ENCODE data around the gene RAPGEF2. TPM values are rescaled to one million over a fixed set of nuclear protein-coding genes. Genes with fewer than 3 reads are reported as not detected.

Gene RAPGEF2
- total and polyA plus RNA-seq, 2 experiments from 2014 or later, result 10.2 to 63.1 TPM

GRCh38 chr4:159370286-159370685 is 267.4 kb downstream of the RAPGEF2 start (continued):
- TF ChIP-seq, protein P1, sequence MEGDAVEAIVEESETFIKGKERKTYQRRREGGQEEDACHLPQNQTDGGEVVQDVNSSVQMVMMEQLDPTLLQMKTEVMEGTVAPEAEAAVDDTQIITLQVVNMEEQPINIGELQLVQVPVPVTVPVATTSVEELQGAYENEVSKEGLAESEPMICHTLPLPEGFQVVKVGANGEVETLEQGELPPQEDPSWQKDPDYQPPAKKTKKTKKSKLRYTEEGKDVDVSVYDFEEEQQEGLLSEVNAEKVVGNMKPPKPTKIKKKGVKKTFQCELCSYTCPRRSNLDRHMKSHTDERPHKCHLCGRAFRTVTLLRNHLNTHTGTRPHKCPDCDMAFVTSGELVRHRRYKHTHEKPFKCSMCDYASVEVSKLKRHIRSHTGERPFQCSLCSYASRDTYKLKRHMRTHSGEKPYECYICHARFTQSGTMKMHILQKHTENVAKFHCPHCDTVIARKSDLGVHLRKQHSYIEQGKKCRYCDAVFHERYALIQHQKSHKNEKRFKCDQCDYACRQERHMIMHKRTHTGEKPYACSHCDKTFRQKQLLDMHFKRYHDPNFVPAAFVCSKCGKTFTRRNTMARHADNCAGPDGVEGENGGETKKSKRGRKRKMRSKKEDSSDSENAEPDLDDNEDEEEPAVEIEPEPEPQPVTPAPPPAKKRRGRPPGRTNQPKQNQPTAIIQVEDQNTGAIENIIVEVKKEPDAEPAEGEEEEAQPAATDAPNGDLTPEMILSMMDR (conservative IDR thresholded peaks at IDR 0.05; ENCODE audit: low read depth in 2 of 2), result no peak
- TF ChIP-seq POLR2AphosphoS5 (IDR thresholded peaks at IDR 0.05; ENCODE audit: low read depth), result no peak
- no peak for TF ChIP-seq JUNB (IDR thresholded peaks at IDR 0.05; ENCODE audit: unreplicated experiment)
- TF ChIP-seq REST (IDR thresholded peaks at IDR 0.05; ENCODE audit: unreplicated experiment), result no peak
- TF ChIP-seq EZH2phosphoT487 (IDR thresholded peaks at IDR 0.05; ENCODE audit: unreplicated experiment), result no peak
- no peak for TF ChIP-seq NANOG (IDR thresholded peaks at IDR 0.05; ENCODE audit: borderline replicate concordance)

- no peaks in the 10 kb centered on the region for H3F3A ChIP-seq (replicated peaks; ENCODE audit: low read depth)
- H3K4me2 ChIP-seq, result no peak overlapping the region
- H3K4me1 Mint-ChIP-seq, result no peaks in the 10 kb centered on the region
- H3K27ac Mint-ChIP-seq, result no peak overlapping the region
- peaks cover 3% of the 10 kb centered on the region; the same call in 1 of the 3 replicates for H3K36me3 Mint-ChIP-seq (ENCODE audit: low read depth)
- H3K27me3 ChIP-seq (ENCODE audit: insufficient read depth), result peaks cover 5% of the 10 kb centered on the region
- H3K27ac ChIP-seq (ENCODE audit: low read depth), result no peak overlapping the region
- no peaks in the 10 kb centered on the region for H3K4me1 ChIP-seq (ENCODE audit: insufficient read depth)
- H2AFZ ChIP-seq, result no peak overlapping the region
- TF ChIP-seq ZNF114 (CRISPR knock-in tag; IDR thresholded peaks at IDR 0.05), result no peak
- TF ChIP-seq, protein P2, sequence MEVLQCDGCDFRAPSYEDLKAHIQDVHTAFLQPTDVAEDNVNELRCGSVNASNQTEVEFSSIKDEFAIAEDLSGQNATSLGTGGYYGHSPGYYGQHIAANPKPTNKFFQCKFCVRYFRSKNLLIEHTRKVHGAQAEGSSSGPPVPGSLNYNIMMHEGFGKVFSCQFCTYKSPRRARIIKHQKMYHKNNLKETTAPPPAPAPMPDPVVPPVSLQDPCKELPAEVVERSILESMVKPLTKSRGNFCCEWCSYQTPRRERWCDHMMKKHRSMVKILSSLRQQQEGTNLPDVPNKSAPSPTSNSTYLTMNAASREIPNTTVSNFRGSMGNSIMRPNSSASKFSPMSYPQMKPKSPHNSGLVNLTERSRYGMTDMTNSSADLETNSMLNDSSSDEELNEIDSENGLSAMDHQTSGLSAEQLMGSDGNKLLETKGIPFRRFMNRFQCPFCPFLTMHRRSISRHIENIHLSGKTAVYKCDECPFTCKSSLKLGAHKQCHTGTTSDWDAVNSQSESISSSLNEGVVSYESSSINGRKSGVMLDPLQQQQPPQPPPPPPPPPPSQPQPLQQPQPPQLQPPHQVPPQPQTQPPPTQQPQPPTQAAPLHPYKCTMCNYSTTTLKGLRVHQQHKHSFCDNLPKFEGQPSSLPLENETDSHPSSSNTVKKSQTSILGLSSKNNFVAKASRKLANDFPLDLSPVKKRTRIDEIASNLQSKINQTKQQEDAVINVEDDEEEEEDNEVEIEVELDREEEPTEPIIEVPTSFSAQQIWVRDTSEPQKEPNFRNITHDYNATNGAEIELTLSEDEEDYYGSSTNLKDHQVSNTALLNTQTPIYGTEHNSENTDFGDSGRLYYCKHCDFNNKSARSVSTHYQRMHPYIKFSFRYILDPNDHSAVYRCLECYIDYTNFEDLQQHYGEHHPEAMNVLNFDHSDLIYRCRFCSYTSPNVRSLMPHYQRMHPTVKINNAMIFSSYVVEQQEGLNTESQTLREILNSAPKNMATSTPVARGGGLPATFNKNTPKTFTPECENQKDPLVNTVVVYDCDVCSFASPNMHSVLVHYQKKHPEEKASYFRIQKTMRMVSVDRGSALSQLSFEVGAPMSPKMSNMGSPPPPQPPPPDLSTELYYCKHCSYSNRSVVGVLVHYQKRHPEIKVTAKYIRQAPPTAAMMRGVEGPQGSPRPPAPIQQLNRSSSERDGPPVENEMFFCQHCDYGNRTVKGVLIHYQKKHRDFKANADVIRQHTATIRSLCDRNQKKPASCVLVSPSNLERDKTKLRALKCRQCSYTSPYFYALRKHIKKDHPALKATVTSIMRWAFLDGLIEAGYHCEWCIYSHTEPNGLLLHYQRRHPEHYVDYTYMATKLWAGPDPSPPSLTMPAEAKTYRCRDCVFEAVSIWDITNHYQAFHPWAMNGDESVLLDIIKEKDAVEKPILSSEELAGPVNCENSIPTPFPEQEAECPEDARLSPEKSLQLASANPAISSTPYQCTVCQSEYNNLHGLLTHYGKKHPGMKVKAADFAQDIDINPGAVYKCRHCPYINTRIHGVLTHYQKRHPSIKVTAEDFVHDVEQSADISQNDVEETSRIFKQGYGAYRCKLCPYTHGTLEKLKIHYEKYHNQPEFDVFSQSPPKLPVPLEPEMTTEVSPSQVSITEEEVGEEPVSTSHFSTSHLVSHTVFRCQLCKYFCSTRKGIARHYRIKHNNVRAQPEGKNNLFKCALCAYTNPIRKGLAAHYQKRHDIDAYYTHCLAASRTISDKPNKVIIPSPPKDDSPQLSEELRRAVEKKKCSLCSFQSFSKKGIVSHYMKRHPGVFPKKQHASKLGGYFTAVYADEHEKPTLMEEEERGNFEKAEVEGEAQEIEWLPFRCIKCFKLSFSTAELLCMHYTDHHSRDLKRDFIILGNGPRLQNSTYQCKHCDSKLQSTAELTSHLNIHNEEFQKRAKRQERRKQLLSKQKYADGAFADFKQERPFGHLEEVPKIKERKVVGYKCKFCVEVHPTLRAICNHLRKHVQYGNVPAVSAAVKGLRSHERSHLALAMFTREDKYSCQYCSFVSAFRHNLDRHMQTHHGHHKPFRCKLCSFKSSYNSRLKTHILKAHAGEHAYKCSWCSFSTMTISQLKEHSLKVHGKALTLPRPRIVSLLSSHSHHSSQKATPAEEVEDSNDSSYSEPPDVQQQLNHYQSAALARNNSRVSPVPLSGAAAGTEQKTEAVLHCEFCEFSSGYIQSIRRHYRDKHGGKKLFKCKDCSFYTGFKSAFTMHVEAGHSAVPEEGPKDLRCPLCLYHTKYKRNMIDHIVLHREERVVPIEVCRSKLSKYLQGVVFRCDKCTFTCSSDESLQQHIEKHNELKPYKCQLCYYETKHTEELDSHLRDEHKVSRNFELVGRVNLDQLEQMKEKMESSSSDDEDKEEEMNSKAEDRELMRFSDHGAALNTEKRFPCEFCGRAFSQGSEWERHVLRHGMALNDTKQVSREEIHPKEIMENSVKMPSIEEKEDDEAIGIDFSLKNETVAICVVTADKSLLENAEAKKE (CRISPR knock-in tag; IDR thresholded peaks at IDR 0.05), result no peak
- no peak for TF ChIP-seq EZH2phosphoT487 (IDR thresholded peaks at IDR 0.05; ENCODE audit: unreplicated experiment)
- TF ChIP-seq ZNF331 (CRISPR knock-in tag; IDR thresholded peaks at IDR 0.05; ENCODE audit: low read depth), result no peak
- TF ChIP-seq NANOG (IDR thresholded peaks at IDR 0.05; ENCODE audit: borderline replicate concordance), result no peak
- TF ChIP-seq EZH2 (IDR thresholded peaks at IDR 0.05; ENCODE audit: low read depth, unreplicated experiment), result no peak
- no peak for TF ChIP-seq STAT1 (IDR thresholded peaks at IDR 0.05; ENCODE audit: unreplicated experiment)
- TF ChIP-seq CREB1 (CRISPR knock-in tag; IDR thresholded peaks at IDR 0.05; ENCODE audit: low read depth), result no peak
- H3K4me3 Mint-ChIP-seq, result no peak overlapping the region
- no peak overlapping the region for H3K4me3 ChIP-seq
- ATAC-seq (no peak), DNase-seq (ENCODE audit: low spot score) (no peak)
- no peaks in the 10 kb centered on the region for H3K79me2 ChIP-seq (replicated peaks; ENCODE audit: insufficient read depth)
- no peaks in the 10 kb centered on the region for H3K9me2 ChIP-seq (ENCODE audit: insufficient read depth)
- peaks cover 16% of the 10 kb centered on the region; the same call in 1 of the 3 replicates for H3K9me3 Mint-ChIP-seq
- H4K20me1 ChIP-seq (replicated peaks; ENCODE audit: insufficient read depth), result no peaks in the 10 kb centered on the region
- H3K36me3 ChIP-seq (ENCODE audit: insufficient read depth), result no peaks in the 10 kb centered on the region
- peaks cover 11% of the 10 kb centered on the region for H3K27me3 Mint-ChIP-seq (ENCODE audit: insufficient read depth, low read depth, poor library complexity)
Observed at GRCh38 chr4:159374749-159375530, 272.1 kb downstream of the RAPGEF2 start.
